HCT116 (cell line): ENCODE data around the gene CST1.
"Not testable (repeated sequence)": the region's sequence is repeated elsewhere in the genome, so short reads cannot be mapped to it uniquely, and the experiment has no call there.

Source experiments
- CTCF ChIP-seq, 3 experiments: fragments of 200-600 bp in 1 of 3; sonication (generic) in 1 of 3; IDR thresholded peaks in 2 of 3; conservative IDR thresholded peaks in 1 of 3; 2 replicates each; pipeline ENCODE4 v1.5.1; 2012 to 2017; ENCODE audit warnings: low read depth in 2 of 3, low read length in 2 of 3, antibody characterized with exemption in 1 of 3, borderline replicate concordance in 1 of 3, control low read depth in 1 of 3, mild to moderate bottlenecking in 1 of 3, mixed read lengths in 1 of 3, mixed run types in 1 of 3, moderate library complexity in 1 of 3; ENCODE audit not compliant: insufficient read depth in 1 of 3
- EZH2 ChIP-seq: fragments of 200-600 bp; sonication (generic); IDR thresholded peaks from 2 replicates; pipeline ENCODE4 v1.6.1; 2017; ENCODE audit warnings: antibody characterized with exemption, mixed run types
- EZH2phosphoT487 ChIP-seq: fragments of 200-600 bp; IDR thresholded peaks from 2 replicates; pipeline ENCODE4 v1.6.1; 2018; ENCODE audit warnings: antibody characterized with exemption, borderline replicate concordance
- FOSL1 ChIP-seq: IDR thresholded peaks from 2 replicates; pipeline ENCODE4 v1.6.1; 2012; ENCODE audit warnings: low read depth
- MAX ChIP-seq: IDR thresholded peaks from 2 replicates; pipeline ENCODE4 v1.6.1; 2012
- POLR2A ChIP-seq: IDR thresholded peaks from 2 replicates; pipeline ENCODE4 v1.7.0; 2011; ENCODE audit warnings: borderline replicate concordance; ENCODE audit not compliant: insufficient read depth, insufficient read length; ENCODE audit errors: extremely low read depth
- POLR2AphosphoS5 ChIP-seq: IDR thresholded peaks from 2 replicates; pipeline ENCODE4 v1.6.1; 2011; ENCODE audit warnings: mild to moderate bottlenecking, low read depth, low read length, moderate library complexity
- RAD21 ChIP-seq: IDR thresholded peaks from 2 replicates; pipeline ENCODE4 v1.6.1; 2012; ENCODE audit warnings: low read depth, mild to moderate bottlenecking
- SIN3A ChIP-seq: IDR thresholded peaks from 2 replicates; pipeline ENCODE4 v1.6.1; 2012; ENCODE audit warnings: low read depth
- SP1 ChIP-seq: IDR thresholded peaks from 2 replicates; pipeline ENCODE4 v1.6.1; 2012; ENCODE audit warnings: low read depth
- YY1 ChIP-seq: IDR thresholded peaks from 2 replicates; pipeline ENCODE4 v1.6.1; 2011; ENCODE audit warnings: low read length, low read depth, moderate library complexity, mild to moderate bottlenecking; ENCODE audit not compliant: insufficient replicate concordance; ENCODE audit errors: extremely low read depth
- ZBTB33 ChIP-seq: IDR thresholded peaks from 2 replicates; pipeline ENCODE4 v1.6.1; 2011; ENCODE audit warnings: mild to moderate bottlenecking, low read length, moderate library complexity; ENCODE audit not compliant: insufficient replicate concordance; ENCODE audit errors: extremely low read depth
- ZNF274 ChIP-seq: fragments of 200-500 bp; sonication (Bioruptor generic); IDR thresholded peaks from 2 replicates; pipeline ENCODE4 v1.6.1; 2014; ENCODE audit warnings: mild to moderate bottlenecking, low read depth, low read length, inconsistent platforms

DNA sequence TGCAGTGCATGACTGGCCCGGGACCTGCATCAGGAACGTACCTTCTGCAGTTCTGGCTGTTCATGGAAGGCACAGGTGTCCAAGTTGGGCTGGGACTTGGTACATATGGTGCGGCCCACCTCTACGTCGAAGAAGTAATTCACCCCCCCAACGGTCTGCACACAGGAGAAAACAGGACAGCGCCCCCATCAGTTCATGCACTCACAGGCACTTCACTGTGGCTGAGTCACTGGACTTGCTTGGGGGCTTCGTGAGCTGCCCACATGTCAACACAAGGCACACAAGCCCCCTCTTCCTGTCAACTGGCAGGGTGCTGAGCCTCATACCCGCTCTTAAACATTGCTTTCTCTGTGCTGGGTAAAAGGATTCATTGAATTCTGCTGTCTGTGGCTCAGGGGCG, 1.8 kb downstream of the CST1 start:
- TF ChIP-seq CTCF (IDR thresholded peaks at IDR 0.05 in 2 of 3, conservative IDR thresholded peaks at IDR 0.05 in 1 of 3; ENCODE audit: borderline replicate concordance in 1 of 3, insufficient read depth in 1 of 3, low read depth in 2 of 3, low read length in 2 of 3): peak in 1 of 3 experiments; percentile 25; a peak in 1 of 6 replicates
- not testable (repeated sequence) for TF ChIP-seq SP1, ZBTB33, EZH2, RAD21, MAX, YY1, POLR2AphosphoS5, SIN3A, FOSL1, EZH2phosphoT487, POLR2A, ZNF274
